Body of pancreas (tissue), 4 donors: ENCODE data around the gene SLC2A6.

Experiments
- POLR2A ChIP-seq, 3 donors: fragments of 450-650 bp; IDR thresholded peaks; one replicate each; pipeline ENCODE4 v1.6.1; 2016; ENCODE audit warnings: antibody characterized with exemption in 3 of 3, mild to moderate bottlenecking in 2 of 3
- TF ChIP-seq, protein P1 (sequence below), 7 experiments: fragments of 450-650 bp in 4 of 7; fragments of 200-600 bp in 3 of 7; sonication (generic) in 3 of 7; IDR thresholded peaks; one replicate each; pipeline ENCODE4 v1.5.1; 2016 to 2019; ENCODE audit warnings: antibody characterized with exemption in 7 of 7

- TF ChIP-seq, protein P1, sequence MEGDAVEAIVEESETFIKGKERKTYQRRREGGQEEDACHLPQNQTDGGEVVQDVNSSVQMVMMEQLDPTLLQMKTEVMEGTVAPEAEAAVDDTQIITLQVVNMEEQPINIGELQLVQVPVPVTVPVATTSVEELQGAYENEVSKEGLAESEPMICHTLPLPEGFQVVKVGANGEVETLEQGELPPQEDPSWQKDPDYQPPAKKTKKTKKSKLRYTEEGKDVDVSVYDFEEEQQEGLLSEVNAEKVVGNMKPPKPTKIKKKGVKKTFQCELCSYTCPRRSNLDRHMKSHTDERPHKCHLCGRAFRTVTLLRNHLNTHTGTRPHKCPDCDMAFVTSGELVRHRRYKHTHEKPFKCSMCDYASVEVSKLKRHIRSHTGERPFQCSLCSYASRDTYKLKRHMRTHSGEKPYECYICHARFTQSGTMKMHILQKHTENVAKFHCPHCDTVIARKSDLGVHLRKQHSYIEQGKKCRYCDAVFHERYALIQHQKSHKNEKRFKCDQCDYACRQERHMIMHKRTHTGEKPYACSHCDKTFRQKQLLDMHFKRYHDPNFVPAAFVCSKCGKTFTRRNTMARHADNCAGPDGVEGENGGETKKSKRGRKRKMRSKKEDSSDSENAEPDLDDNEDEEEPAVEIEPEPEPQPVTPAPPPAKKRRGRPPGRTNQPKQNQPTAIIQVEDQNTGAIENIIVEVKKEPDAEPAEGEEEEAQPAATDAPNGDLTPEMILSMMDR (IDR thresholded peaks at IDR 0.05), result no peak
- no peak for TF ChIP-seq POLR2A (IDR thresholded peaks at IDR 0.05)
Observed at GRCh38 chr9:133524679-133525228, 45.9 kb upstream of the SLC2A6 start, which contains the start of gene MYMK.
